HG03095 (cell line): ENCODE measurements around the gene ANAPC1.
"Not testable (repeated sequence)": the region's sequence is repeated elsewhere in the genome, so short reads cannot be mapped to it uniquely, and the experiment has no call there.

Source experiments
- ATAC-seq: cut with Tn5 transposase; IDR thresholded peaks from one replicate; pipeline ENCODE4 v1.9.1; 2021; ENCODE audit warnings: moderate library complexity; ENCODE audit not compliant: unreplicated experiment

ANAPC1 gene, protein sequence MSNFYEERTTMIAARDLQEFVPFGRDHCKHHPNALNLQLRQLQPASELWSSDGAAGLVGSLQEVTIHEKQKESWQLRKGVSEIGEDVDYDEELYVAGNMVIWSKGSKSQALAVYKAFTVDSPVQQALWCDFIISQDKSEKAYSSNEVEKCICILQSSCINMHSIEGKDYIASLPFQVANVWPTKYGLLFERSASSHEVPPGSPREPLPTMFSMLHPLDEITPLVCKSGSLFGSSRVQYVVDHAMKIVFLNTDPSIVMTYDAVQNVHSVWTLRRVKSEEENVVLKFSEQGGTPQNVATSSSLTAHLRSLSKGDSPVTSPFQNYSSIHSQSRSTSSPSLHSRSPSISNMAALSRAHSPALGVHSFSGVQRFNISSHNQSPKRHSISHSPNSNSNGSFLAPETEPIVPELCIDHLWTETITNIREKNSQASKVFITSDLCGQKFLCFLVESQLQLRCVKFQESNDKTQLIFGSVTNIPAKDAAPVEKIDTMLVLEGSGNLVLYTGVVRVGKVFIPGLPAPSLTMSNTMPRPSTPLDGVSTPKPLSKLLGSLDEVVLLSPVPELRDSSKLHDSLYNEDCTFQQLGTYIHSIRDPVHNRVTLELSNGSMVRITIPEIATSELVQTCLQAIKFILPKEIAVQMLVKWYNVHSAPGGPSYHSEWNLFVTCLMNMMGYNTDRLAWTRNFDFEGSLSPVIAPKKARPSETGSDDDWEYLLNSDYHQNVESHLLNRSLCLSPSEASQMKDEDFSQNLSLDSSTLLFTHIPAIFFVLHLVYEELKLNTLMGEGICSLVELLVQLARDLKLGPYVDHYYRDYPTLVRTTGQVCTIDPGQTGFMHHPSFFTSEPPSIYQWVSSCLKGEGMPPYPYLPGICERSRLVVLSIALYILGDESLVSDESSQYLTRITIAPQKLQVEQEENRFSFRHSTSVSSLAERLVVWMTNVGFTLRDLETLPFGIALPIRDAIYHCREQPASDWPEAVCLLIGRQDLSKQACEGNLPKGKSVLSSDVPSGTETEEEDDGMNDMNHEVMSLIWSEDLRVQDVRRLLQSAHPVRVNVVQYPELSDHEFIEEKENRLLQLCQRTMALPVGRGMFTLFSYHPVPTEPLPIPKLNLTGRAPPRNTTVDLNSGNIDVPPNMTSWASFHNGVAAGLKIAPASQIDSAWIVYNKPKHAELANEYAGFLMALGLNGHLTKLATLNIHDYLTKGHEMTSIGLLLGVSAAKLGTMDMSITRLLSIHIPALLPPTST (N-terminal part only)

DNA sequence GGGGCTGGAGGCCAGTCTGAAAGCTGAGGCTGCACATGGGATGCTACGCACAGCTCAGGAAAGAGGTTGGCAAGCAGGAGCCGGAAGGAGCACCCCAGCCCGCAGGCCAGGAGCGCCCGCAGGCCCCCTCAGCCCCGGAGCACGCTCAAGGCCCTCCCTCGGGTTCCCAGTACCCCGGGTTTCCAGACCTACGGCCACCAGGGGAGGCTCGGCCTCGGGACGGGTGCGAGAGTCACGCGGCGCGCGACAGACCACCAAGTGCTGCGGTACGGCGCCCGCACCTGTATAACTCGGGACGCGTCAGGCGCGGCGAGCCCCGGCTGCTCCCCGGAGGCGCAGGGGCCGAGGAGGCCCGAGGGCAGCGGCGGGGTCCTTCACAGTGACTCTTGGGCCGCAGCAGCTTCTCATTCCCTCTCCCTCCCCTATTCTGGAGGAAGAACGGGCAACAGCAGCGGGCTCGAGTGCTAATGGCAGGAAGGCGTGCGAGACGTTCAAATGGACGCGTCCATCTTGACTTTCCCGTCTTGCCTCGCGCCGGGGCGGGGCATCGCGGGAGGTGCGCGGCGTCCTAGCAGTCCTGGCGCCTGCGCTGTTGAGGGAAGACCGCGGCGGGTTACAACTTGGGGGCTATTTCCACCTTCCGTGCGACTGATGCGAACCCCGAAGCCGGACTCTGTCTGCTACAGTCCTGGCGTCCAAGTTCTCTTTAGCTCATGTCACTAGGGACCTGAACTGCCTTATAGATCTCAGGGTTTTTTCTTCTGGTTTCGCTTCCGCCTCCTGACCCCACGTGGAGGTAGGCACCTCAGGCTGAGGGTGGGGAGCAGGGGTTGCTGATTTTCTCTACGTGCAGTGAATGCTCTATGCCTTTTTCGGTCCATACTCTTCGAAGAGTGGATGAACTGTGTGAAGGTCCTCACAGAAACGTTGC lies at the start of gene ANAPC1:
Gene ANAPC1, minus strand, starts transcription at position 533 of the 931 bp plus-strand sequence. CDS start 3,368 bp downstream, outside the sequence.
- peak; percentile 87 for ATAC-seq

DNA sequence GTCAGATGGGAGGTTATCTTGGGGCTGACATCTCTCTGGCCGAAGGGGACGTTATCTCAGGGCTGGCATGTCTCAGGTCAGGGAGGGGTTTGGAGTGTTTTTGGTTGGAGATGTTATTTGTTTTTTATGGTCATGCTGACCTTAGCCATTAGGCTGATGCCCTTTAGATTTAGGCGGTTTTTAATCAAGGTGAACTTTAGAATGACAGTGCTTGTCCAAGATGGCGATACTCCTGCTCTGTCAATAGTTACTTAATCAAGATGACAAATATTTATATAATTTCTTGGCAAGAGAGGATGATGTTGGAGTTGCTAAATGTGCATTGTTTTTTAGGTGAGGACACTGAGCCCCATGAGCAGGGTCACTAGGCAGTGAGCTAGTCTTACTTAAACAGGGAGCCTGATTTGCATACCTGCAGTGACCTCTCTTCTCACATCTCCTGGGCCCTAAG lies 48.9 kb upstream of the ANAPC1 start:
- no peak for ATAC-seq

DNA sequence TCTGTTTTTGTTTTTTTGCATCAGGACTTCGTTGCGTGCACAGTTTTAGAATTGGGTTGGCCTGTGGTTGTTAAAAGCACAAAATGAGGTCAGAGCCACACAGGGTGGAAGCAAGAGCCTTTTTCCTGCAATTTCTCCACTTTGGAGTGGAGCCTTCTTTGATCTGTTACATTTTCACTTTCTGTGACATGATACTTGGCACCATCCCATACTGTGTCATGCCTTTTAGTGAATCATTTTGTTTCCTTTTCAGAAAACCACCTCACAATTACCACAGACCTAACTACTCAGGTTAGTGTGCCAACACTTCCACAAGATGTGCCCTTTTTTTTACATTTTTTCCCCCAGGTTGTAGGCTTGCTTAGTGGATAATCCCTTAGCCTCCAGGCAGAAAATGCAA lies 46.9 kb upstream of the ANAPC1 start:
- ATAC-seq, result no peak

DNA sequence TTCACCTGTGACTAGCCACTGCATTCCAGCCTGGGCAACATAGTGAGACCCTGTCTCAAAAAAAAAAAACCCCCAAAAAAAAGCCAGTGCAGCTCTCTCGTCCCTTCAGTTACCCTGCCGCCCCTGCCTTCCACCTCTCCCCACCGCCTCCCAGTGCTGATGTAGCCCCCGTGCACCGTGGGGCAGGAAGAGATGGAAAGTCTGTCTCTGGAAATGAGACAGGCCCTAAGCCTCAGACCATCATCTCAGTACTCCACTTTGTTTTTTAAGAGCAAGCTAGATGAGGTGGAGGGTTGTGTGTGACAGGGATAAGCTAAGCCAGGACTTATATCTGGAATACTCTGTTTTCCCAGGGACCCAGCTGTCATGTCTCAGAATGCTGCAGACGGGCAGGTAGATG lies 46.4 kb upstream of the ANAPC1 start:
- no peak for ATAC-seq

DNA sequence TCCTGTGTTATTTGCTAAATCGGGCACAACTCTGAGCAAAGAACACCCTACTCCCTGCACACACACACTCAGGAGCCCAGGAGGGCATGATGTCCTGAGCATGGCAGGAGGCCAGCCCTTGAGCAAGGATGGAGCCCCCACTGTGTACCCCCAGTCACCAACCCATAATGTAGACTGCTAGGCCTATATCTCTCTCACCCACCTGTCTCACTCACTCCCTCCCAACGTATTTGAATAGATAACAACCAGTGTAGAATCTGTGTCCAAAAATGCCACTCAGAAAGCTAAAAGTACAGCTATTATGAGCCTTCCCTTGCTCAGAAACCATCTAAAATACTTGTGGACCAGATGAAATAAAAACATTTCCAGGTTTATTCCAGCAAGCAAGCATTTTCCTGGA lies 43.7 kb upstream of the ANAPC1 start:
- ATAC-seq, result no peak

DNA sequence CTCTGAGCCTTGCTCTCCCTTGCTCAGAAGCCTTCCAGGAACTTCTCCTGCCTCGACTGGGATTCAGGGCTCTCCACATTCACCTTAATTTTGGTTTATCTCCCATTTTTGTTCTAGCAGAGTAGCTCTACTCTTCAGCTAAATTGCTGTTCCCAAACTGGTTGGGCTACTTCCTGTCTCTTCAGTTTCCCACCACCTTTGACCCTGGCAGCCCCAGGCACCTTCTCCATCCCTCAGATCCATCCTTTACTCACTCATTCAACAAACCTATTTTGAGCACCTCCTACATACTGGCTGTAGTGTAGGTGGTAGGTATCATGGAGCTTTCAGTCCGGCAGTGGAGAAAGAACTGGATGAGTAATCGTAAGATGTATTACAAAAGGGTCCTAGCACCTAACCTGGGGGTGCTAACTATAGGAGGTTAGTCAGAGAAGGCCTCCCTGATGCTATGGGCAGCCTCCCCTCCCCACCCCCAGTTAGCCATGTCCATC lies 40.7 kb upstream of the ANAPC1 start:
- ATAC-seq, result no peak

DNA sequence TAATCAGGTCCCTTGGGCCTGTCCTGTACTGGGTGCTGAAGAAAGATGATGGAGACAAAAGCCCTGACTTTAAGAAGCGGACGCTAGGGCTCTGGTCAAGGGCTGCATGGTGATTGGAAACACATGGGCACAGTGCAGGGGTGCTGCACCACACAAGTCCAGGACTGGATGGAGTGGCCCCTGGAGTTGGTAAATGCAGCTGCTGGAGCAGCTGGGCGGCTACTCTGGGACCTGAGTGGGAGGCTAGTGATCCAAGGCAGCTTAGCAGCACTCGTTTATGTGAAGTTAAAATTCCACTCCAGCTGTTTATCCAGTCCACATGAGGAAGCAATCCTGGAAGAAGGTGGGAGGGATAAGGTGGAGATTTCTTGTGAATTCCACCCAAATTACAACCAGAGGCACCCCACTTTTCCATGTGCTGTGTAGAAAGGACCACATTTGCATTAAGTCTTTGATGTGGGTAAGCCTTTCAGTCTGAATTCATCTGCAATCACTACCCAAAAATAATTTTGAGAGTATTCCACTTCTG lies 39.3 kb upstream of the ANAPC1 start:
- ATAC-seq, result no peak

DNA sequence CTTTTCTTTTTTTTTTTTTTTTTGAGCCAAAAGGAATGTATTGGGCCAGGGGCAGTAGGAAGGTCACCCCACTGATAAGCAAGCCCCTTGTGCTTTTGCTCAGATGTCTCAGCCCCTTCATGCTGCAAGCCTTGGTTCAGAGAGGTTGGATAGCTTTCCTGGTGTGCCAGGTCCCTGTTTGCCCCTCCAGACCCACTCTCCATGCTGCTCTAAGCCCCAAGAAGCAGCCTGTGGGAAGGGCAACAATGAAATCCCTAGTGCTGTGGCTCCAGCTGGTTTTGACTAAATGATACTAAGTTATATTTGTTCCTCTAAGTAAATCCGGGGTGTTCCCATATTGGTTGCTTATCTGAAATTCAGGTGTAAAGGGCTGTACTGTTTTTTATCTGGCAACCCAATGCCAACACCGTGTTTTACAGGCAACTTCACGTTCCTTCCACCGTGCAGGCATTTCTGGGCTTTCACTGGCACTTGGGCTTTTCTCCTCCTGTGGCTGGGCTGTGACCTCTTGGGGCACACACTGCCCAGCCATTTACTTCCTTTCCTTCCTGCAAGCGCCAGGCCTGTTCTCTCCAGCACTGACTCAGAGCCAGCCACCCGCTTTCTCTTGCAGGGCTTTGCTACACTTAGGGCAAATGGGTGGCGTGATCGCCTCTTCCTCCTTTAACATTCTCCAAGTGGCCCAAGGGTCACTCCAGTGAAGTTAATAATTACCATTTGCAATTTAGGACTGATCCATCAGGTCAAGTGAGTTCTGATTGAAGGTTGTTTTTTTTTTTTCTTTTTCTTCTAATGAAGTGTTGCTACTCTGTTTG lies 36.0 kb upstream of the ANAPC1 start:
- ATAC-seq, result no peak

DNA sequence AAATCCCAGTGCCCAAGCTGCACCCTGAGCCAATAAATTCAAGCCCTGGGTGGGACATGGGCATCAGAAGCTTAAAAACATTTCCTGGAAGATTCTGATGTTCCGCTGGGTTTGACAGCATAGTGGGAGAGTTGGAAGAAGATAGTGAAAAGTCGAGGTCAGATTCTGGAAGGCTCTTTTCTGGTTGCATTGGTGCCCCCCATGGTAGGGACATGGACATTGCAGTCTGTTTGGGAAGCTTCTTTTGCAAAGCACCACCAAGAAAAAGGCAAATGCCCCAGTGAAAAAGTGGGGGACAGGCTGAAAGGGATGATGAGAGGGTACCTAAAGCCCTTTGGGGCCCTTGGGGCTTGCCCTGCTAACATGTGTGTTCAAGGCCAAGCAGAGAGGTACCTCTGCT lies 35.4 kb upstream of the ANAPC1 start:
- no peak for ATAC-seq

DNA sequence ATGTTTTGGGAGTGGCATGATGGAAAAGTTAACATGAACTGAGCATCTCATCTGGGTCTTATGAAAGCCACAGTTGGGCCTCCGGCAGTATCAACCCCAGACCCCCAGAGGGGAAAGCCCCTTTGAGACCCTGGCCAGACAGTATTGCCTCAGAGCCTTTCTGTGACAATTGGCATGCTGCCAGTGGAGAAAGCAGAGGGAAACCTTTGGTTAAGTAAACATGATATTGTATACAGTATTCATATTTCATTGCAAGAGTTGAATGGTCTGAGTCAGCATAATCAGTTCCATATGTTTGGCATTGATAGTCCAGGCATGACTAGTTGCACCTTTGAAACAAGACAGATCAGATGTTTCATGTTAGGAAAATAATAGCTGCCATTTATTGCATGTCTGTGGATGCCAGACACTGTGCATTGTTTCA lies 34.4 kb upstream of the ANAPC1 start:
- no peak for ATAC-seq

DNA sequence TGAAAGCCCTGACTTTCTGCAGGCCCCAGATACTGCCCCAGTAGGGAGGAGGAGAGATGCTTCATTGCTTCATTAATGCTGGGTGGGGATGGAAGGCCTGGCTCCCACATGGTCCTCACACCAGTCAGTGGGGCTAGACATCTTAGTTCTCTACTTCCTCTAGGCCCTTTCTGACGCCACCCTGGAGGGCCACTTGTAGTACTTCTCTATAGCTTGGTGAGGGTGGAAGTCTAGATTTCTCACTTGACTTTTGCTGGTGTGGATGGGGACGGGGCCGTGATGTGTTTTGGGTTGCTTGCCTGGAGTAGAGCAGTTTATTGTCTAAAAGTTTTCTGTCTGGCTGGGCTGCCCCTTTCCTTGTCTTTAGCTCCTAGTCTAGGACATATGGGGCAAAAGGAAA lies 33.1 kb upstream of the ANAPC1 start:
- ATAC-seq, result no peak

DNA sequence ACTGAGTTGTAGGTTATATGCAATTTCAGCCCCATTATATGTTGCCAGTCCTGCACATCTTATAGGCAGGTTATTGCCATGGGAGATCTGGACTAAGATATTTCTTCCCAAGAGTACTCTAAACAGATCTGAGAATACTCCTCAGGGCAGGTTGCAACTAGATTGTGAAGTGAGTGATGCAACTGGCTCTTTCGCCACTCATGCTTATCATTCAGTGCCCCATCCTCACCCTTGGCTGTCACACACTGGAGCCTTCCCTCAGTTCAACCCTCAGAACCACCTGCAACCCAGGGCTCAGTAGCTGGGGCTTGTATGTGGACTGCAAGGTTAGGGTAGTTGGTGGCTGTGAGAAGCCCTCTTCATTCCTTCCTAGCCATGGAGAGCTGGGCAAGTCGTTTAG lies 28.6 kb upstream of the ANAPC1 start:
- no peak for ATAC-seq

DNA sequence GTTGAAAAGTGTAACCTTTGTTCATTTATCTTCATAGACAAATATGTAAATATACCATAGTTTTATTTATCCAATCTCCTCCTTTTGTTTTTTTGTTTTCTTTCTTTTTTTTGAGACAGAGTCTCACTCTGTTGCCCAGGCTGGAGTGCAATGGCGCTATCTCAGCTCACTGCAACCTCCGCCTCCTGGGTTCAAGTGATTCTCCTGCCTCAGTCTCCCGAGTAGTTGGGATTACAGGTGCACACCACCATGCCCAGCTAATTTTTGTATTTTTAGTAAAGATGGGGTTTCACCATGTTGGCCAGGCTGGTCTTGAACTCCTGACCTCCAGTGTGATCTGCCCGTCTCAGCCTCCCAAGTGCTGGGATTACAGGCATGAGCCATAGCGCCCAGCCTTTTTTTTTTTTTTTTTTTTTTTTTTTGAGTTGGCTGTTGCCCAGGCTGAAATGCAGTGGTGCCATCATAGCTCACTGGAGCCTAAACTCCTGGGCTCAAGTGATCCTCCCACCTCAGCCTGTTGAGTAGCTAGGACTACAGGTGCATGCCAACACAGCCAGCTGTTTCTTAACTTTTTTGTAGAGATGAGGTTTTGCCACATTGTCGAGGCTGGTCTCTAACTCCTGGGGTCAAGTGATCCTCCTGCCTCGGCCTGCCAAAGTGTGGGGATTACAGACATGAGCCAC lies 27.4 kb upstream of the ANAPC1 start:
- not testable (repeated sequence) for ATAC-seq

DNA sequence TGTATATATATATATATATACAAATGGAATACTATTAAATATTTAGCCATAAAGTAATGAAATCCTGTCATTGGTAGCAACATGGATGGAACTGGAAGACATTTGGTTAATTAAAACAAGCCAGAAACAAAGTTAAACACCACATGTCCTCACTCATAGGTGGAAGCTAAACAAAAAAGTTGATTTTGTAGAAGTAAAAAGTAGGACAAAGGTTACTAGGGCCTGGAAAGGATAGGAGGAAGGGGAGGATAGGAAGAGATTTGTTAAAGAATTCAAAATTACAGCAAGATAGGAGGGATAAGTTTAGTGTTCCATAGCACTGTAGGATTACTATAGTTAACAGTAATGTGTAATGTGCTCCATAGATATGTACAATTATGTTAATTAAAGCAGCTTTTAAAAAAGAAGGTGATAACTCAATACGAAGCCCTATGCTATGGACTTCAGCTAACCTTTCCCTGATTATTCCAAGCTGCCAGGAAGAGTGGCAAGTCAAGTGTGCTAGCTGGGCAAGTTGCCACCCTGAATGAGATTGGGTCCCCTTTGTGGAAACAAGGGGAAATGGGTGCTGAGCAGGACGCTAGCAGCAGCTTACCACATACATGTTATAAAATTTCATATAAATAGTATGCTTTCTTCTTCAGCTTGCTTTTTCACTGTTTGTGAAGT lies 26.8 kb upstream of the ANAPC1 start:
- no peak for ATAC-seq

DNA sequence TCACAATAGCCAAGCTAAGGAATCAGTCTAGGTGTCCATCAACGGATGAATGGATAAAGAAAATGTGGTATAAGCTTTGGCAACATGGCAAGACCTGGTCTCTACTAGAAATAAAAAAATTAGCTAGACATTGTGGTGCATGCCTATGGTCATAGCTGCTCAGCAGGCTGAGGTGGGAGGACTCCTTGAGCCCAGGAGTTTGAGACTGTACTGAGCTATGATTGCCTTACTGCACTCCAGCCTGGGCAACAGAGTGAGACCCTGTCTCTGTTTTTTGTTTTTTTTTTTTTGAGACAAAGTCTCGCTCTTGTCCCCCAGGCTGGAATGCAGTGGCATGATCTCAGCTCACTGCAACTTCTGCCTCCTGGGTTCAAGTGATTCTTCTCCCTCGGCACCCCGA lies 26.0 kb upstream of the ANAPC1 start:
- ATAC-seq, result not testable (repeated sequence)

DNA sequence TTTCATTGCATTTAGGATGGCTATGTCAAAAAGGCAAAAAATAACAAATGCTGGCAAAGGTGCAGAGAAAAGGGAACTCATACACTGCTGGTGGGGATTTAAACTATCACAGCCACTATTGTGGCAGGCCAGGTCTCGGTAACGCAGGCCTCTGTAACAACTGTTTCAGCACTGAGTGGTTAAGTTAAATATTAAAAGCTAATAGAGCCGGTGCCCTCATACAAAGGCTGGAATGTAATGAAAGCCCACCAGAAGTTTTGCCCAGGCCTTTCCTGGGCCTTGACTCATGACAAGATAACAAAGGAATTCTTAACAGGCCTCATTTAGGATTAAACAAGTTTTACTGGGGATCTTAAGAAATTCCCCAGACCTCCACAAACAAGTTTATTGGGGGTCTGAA lies 25.1 kb upstream of the ANAPC1 start:
- no peak for ATAC-seq

DNA sequence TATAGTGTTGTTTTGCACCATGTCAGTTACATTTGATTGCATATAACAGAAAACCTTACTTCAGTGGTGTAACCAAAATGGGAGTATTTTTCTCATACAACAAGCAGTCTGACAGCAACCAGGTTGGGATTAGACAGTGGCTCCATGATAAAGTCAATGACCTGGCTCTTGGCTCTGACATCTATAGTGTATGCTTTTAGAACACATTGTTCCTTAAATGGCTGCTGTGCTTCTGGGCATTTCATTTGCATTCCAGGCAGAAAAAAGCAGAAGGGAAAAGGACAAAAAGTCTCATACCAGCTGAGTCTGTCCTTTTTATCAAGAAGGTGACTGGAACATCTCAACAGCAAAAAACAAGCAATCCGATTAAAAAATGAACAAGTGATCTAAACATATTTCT lies 24.6 kb upstream of the ANAPC1 start:
- ATAC-seq, result no peak
